ENCODE measurements around the gene PDXP.

GRCh38 chr22:37681556-37682049 is 23.1 kb downstream of the PDXP start:
- TF ChIP-seq MAFK (IDR thresholded peaks at IDR 0.05; ENCODE audit: low read depth, low read length): no peak
- no peak for TF ChIP-seq ELK1 (IDR thresholded peaks at IDR 0.05; ENCODE audit: borderline replicate concordance, low read depth, low read length)
- peak; percentile 93 for TF ChIP-seq CTCF (conservative IDR thresholded peaks at IDR 0.05; ENCODE audit: low read depth, low read length)
- no peak for TF ChIP-seq CEBPB (IDR thresholded peaks at IDR 0.05; ENCODE audit: low read depth, low read length)
- no peak for TF ChIP-seq POLR2A (IDR thresholded peaks at IDR 0.05; ENCODE audit: low read depth, low read length)
- no peak for TF ChIP-seq CHD1 (IDR thresholded peaks at IDR 0.05; ENCODE audit: low read depth, low read length)
- no peak for TF ChIP-seq RFX5 (IDR thresholded peaks at IDR 0.05; ENCODE audit: low read depth, low read length)
- TF ChIP-seq MAZ (IDR thresholded peaks at IDR 0.05; ENCODE audit: borderline replicate concordance, low read depth, low read length): no peak; the same call in 1 of the 2 replicates
- TF ChIP-seq USF2 (IDR thresholded peaks at IDR 0.05; ENCODE audit: low read depth, low read length): no peak
- no peak for TF ChIP-seq RCOR1 (IDR thresholded peaks at IDR 0.05; ENCODE audit: insufficient replicate concordance, low read length)
- peak; percentile 96 for TF ChIP-seq SMC3 (IDR thresholded peaks at IDR 0.05; ENCODE audit: low read depth, low read length)
